ENCODE data around the gene GNPTG.

- TF ChIP-seq CTCF (IDR thresholded peaks at IDR 0.05) = no peak
- TF ChIP-seq POLR2A (IDR thresholded peaks at IDR 0.05) = no peak
These were observed 41.1 kb downstream of the GNPTG start for GRCh38 chr16:1392826-1393225.
